SK-N-SH (cell line): ENCODE results near the gene ATP1B1. TPM values are rescaled to one million over a fixed set of nuclear protein-coding genes. Genes with fewer than 3 reads are reported as not detected.
A peak's percentile ranks its signal among the peaks of the same experiment; 100 is the strongest.

Experiments used
- CTCF ChIA-PET: fragments of 300-600, 350-600 bp; formaldehyde crosslinking; extraction: SDS; loops from one replicate; lab custom pipeline; 2021; lab: Yijun Ruan, JAX
- POLR2A ChIA-PET: fragments of 350-600 bp; sonication (Branson Sonifier 250); formaldehyde crosslinking; extraction: SDS; loops from one replicate; lab custom pipeline; 2020; ENCODE audit warnings: antibody characterized with exemption, inconsistent platforms; lab: Yijun Ruan, JAX
- DNase-seq: peaks from one replicate; pipeline ENCODE4 v3.0.0; 2012
- H2AFZ ChIP-seq: fragments of 200-600 bp; sonication (generic); 2 replicates; pipeline ENCODE4 v1.8.1; 2016; ENCODE audit warnings: antibody characterized with exemption, mild to moderate bottlenecking, low read depth
- H3F3A ChIP-seq: fragments of 200-600 bp; sonication (generic); replicated peaks from 2 replicates; pipeline ENCODE3; 2016; ENCODE audit warnings: antibody characterized with exemption, mild to moderate bottlenecking; ENCODE audit not compliant: insufficient read depth
- H3K27ac ChIP-seq, 2 experiments: fragments of 200-500 bp in 1 of 2; fragments of 200-600 bp in 1 of 2; sonication (Bioruptor generic) in 1 of 2; sonication (generic), shearing (Covaris generic) in 1 of 2; 2 replicates each; pipeline versions ENCODE4 v1.5.1 to v1.6.1; 2014 to 2016; ENCODE audit warnings: low read depth in 2 of 2, inconsistent platforms in 1 of 2, low read length in 1 of 2, mild to moderate bottlenecking in 1 of 2, mixed read lengths in 1 of 2
- H3K27me3 ChIP-seq: fragments of 200-600 bp; sonication (generic), shearing (Covaris generic); 2 replicates; pipeline ENCODE4 v1.6.1; 2016; ENCODE audit warnings: mixed run types; ENCODE audit not compliant: insufficient read depth
- H3K36me3 ChIP-seq, 2 experiments: fragments of 200-500 bp in 1 of 2; fragments of 200-600 bp in 1 of 2; sonication (Bioruptor generic) in 1 of 2; sonication (generic) in 1 of 2; replicated peaks in 1 of 2; 2 replicates each; pipeline versions ENCODE3 to v1.5.1; 2014 to 2016; ENCODE audit warnings: low read length in 1 of 2, mild to moderate bottlenecking in 1 of 2; ENCODE audit not compliant: insufficient read depth in 2 of 2, control insufficient read depth in 1 of 2
- H3K4me1 ChIP-seq, 2 experiments: fragments of 200-500 bp in 1 of 2; fragments of 200-600 bp in 1 of 2; sonication (Bioruptor generic) in 1 of 2; sonication (generic), shearing (Covaris generic) in 1 of 2; 2 replicates each; pipeline versions ENCODE4 v1.5.1 to v1.6.1; 2014 to 2016; ENCODE audit warnings: low read depth in 1 of 2, low read length in 1 of 2, mixed run types in 1 of 2; ENCODE audit not compliant: insufficient read depth in 2 of 2, control insufficient read depth in 1 of 2
- H3K4me2 ChIP-seq: fragments of 200-600 bp; sonication (generic), shearing (Covaris generic); 2 replicates; pipeline ENCODE4 v1.6.1; 2017; ENCODE audit warnings: mixed run types
- H3K4me3 ChIP-seq, 2 experiments: fragments of 200-500 bp in 1 of 2; fragments of 200-600 bp in 1 of 2; sonication (Bioruptor generic) in 1 of 2; sonication (generic), shearing (Covaris generic) in 1 of 2; 2 replicates each; pipeline versions ENCODE4 v1.5.1 to v1.8.1; 2014 to 2016; ENCODE audit warnings: low read depth in 2 of 2, inconsistent platforms in 1 of 2, low read length in 1 of 2, mild to moderate bottlenecking in 1 of 2, mixed read lengths in 1 of 2, moderate library complexity in 1 of 2
- H3K79me2 ChIP-seq: fragments of 200-600 bp; sonication (generic); 2 replicates; pipeline ENCODE4 v1.8.1; 2017; ENCODE audit warnings: mild to moderate bottlenecking; ENCODE audit not compliant: insufficient read depth
- H3K9ac ChIP-seq: fragments of 200-600 bp; sonication (generic); 2 replicates; pipeline ENCODE4 v1.6.1; 2017; ENCODE audit warnings: mixed run types
- H3K9me2 ChIP-seq: fragments of 200-600 bp; sonication (generic); 2 replicates; pipeline ENCODE4 v1.6.1; 2017; ENCODE audit warnings: mixed run types
- H3K9me3 ChIP-seq: fragments of 200-600 bp; sonication (generic); 2 replicates; pipeline ENCODE4 v1.6.1; 2017; ENCODE audit warnings: mixed run types, mild to moderate bottlenecking, moderate library complexity
- H4K20me1 ChIP-seq: fragments of 200-600 bp; sonication (generic); 2 replicates; pipeline ENCODE4 v1.6.1; 2017; ENCODE audit warnings: mild to moderate bottlenecking, mixed run types; ENCODE audit not compliant: insufficient read depth
- CTCF ChIP-seq: fragments of 200-600 bp; sonication (generic); IDR thresholded peaks from 2 replicates; pipeline ENCODE4 v1.6.1; 2017; ENCODE audit warnings: antibody characterized with exemption, mild to moderate bottlenecking, moderate library complexity
- EP300 ChIP-seq, 2 experiments: IDR thresholded peaks; 2 replicates each; pipeline versions ENCODE4 v1.4.0 to v1.6.1; 2012; ENCODE audit warnings: borderline replicate concordance in 1 of 2, low read depth in 1 of 2, low read length in 1 of 2
- EZH2phosphoT487 ChIP-seq: fragments of 200-600 bp; sonication (generic); IDR thresholded peaks from 2 replicates; pipeline ENCODE4 v1.6.1; 2017; ENCODE audit warnings: low read depth, mixed run types, mild to moderate bottlenecking, antibody characterized with exemption, moderate library complexity, borderline replicate concordance
- FOSL2 ChIP-seq: IDR thresholded peaks from 2 replicates; pipeline ENCODE4 v1.4.0; 2012; ENCODE audit warnings: low read depth, mild to moderate bottlenecking, moderate library complexity, borderline replicate concordance
- GABPA ChIP-seq: IDR thresholded peaks from 2 replicates; pipeline ENCODE4 v1.4.0; 2012; ENCODE audit warnings: low read depth, mild to moderate bottlenecking
- RAD21 ChIP-seq: IDR thresholded peaks from 2 replicates; pipeline ENCODE4 v1.6.1; 2012; ENCODE audit warnings: mild to moderate bottlenecking, low read length
- TCF12 ChIP-seq: IDR thresholded peaks from 2 replicates; pipeline ENCODE4 v1.4.0; 2012
- USF1 ChIP-seq: IDR thresholded peaks from 2 replicates; pipeline ENCODE4 v1.4.0; 2012; ENCODE audit warnings: low read depth, borderline replicate concordance
- WGBS: methylation state at CpG from one replicate; pipeline ENCODE4 v1.1.6; 2017; ENCODE audit warnings: low lambda C conversion rate; 5-methylcytosine and 5-hydroxymethylcytosine counted together
- polyA plus RNA-seq, 3 experiments: library from polyadenylated mRNA; depleted of rRNA; stranded (reverse); fragments of >200 nt; gene quantifications; 2 replicates each; pipeline ENCODE4 v1.2.3, GENCODE V29; 2012

ATP1B1 gene
- polyA plus RNA-seq, 1 of the 3 experiments (the other 2 are of a cell fraction): 49.5 TPM

GRCh38 chr1:169137357-169137756 is 30.9 kb downstream of the ATP1B1 start:
- Histone ChIP-seq H3K4me3 (no peak overlapping the region), H3K36me3 (peaks cover 16 to 33% of the 10 kb centered on the region in 2 experiments), H3K4me2 (no peak overlapping the region), H3F3A (peaks cover 14% of the 10 kb centered on the region), H3K9ac (no peak overlapping the region), H3K4me1 (peaks cover 0 to 2% of the 10 kb centered on the region in 2 experiments; a peak in 2 of 4 replicates), H3K27me3 (no peaks in the 10 kb centered on the region), H3K27ac (no peak overlapping the region), H3K9me2 (no peaks in the 10 kb centered on the region), H4K20me1 (no peaks in the 10 kb centered on the region), H3K9me3 (no peaks in the 10 kb centered on the region), H2AFZ (no peak overlapping the region), H3K79me2 (no peaks in the 10 kb centered on the region)
- CTCF ChIA-PET: interaction anchor here (0.7 to 1.9 kb wide), 5 partner anchors 28 to 534 kb away, joined by 3 to 6 read pairs (median 4); no protein-coding TSS in a partner anchor
- POLR2A ChIA-PET: no interaction called here
- 97% methylated on average over 4 of the region's 4 CpGs for WGBS
- TF ChIP-seq USF1 (no peak), RAD21 (no peak), EP300 (IDR thresholded peaks at IDR 0.05; ENCODE audit: borderline replicate concordance in 1 of 2, low read depth in 1 of 2, low read length in 1 of 2) (no peak), GABPA (no peak)
- no peak for DNase-seq

- CTCF ChIA-PET: interaction anchor here (1.0 kb wide), 1 partner anchor 536 kb away, joined by 3 read pairs; no protein-coding TSS in a partner anchor
- Histone ChIP-seq H3K9me2 (no peaks in the 10 kb centered on the region), H2AFZ (no peak overlapping the region), H3K9me3 (no peaks in the 10 kb centered on the region), H3F3A (peaks cover 10% of the 10 kb centered on the region), H3K36me3 (peaks cover 7 to 16% of the 10 kb centered on the region in 2 experiments), H3K27me3 (no peaks in the 10 kb centered on the region), H3K9ac (no peak overlapping the region), H3K4me2 (no peak overlapping the region), H3K4me3 (no peak overlapping the region), H3K27ac (no peak overlapping the region), H3K4me1 (peaks cover 0 to 4% of the 10 kb centered on the region in 2 experiments; a peak in 2 of 4 replicates), H4K20me1 (no peaks in the 10 kb centered on the region), H3K79me2 (no peaks in the 10 kb centered on the region)
- WGBS: 78% methylated on average over 2 of the region's 2 CpGs
- 0 out of 2 replicates have a peak, but pooled peaks have one; percentile 14 for TF ChIP-seq FOSL2
- TF ChIP-seq TCF12: no peak
- no peak for TF ChIP-seq EZH2phosphoT487
- no peak for TF ChIP-seq CTCF
- POLR2A ChIA-PET: no interaction called here
- DNase-seq: no peak
Observed at GRCh38 chr1:169138866-169139670, 32.6 kb downstream of the ATP1B1 start.
